ENCODE data around the gene PRAC2. TPM values are rescaled to one million over a fixed set of nuclear protein-coding genes. Genes with fewer than 3 reads are reported as not detected.

The PRAC2 gene
- 1 to 10 TPM; 2.6 to 3.2 TPM for total RNA-seq
- 0.86 TPM for polyA plus RNA-seq (ENCODE audit: insufficient read depth, low read depth, low replicate concordance)
- long read RNA-seq, donor 1, result 0 reads
- long read RNA-seq, donor 2, result 0 reads

DNA sequence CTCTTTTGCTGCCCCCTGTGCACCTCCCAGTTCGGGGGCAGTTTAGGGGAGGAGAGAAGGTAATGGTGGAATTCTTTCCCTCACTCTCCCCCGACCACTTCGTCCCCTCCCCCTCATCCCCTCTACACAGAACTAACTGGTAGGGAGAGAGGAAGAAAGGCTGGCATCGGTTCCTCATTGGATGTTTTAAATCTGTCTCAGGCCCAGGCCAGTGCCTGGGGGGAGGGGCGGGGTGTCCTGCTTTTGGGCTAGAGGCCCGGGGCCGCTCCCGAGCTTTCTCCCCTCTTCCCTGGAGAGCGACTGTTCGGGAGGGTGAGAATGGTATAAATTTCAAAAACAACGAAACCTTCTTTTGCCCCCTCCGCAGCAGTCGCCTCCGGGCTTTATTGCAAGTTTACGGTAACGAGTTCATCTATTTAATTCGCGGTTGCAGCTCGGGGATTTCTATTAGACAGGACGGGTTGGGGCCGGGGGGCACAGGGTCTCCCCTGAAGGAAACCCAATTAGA, at the start of gene PRAC2:
Gene PRAC2 (plus strand): TSS at position 271 of the 508 bp plus-strand sequence. CDS start 1,226 bp downstream, outside the sequence.
- Histone ChIP-seq H3K27ac (no peak within 1 kb of the TSS), H3K27me3 (peaks cover 3% of the 10 kb centered on the region), H3K4me3 (peak within 1 kb of the TSS in 1 of 2 donors; percentile 26), H3K4me1 (peaks cover 17% of the 10 kb centered on the region), H3K9me3 (no peaks in the 10 kb centered on the region), H3K36me3 (ENCODE audit: low read depth, missing control alignments) (no peaks in the 10 kb centered on the region)
- intact Hi-C loops (cut with DNase I; ENCODE audit: low total_unique reads), result loop anchor here (10.0 kb wide), 1 partner anchor 72 kb away; no protein-coding TSS in a partner anchor
- no peak for DNase-seq
- TF ChIP-seq CTCF (IDR thresholded peaks at IDR 0.05), result no peak
- TF ChIP-seq POLR2A (IDR thresholded peaks at IDR 0.05), result no peak
- WGBS, 2 donors, result 6 to 8% methylated on average over 21 of the region's 21 CpGs

GRCh38 chr17:48676963-48677558, 45.9 kb upstream of the PRAC2 start:
- H3K4me3 ChIP-seq, result no peak overlapping the region
- no peaks in the 10 kb centered on the region for H3K27me3 ChIP-seq
- intact Hi-C loops (cut with DNase I; ENCODE audit: low total_unique reads), result no loop called here
- no peak overlapping the region for H3K27ac ChIP-seq
- no peaks in the 10 kb centered on the region for H3K36me3 ChIP-seq (ENCODE audit: low read depth, missing control alignments)
- no peaks in the 10 kb centered on the region for H3K4me1 ChIP-seq
- 80 to 88% methylated on average over 6 of the region's 6 CpGs for WGBS, 2 donors
- H3K9me3 ChIP-seq, result no peaks in the 10 kb centered on the region
- DNase-seq, result no peak
- TF ChIP-seq CTCF (IDR thresholded peaks at IDR 0.05), result no peak
- TF ChIP-seq POLR2A (IDR thresholded peaks at IDR 0.05), result no peak

DNA sequence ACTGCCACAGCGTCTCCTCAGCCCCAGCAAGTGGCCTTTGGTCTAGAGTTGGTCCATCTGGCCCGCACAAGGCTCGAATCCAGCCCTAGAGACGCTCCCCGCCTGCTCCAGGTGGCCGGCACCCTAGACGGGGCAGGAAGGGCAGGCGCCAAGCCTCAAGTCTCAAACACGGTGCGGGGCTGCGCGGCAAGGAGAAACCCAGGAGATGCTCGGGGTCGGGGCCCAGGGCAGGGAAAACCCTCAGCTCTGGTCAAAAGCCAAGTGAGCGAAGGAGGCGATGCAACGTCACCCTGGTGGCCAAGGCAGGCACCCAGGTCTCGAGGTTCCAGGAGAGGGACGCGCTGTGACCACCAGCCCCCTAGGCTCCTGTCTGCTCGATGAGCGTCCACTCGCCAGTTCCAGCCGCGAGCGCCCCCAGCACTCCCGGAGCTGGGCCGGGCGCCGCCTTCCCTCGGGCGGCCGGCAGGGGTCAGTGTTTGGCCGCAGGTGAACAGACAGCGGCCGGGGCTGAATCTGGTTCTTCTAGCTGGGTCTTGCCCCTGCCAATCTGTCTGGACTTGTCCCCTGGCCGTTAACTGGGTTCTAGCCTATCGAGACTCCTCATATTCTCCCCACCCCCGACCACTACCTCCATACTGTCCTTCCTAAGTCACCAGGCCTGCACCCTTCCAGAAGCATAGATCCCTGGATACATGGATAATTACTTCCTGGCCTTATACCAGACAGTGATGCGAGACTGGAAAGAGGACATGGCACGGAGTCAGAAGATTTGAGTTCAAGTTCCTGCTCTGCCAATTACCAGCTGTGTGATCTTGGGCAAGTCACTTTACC, 44.6 kb upstream of the PRAC2 start:
- H3K4me1 ChIP-seq, result no peaks in the 10 kb centered on the region
- no peaks in the 10 kb centered on the region for H3K27me3 ChIP-seq
- H3K9me3 ChIP-seq, result no peaks in the 10 kb centered on the region
- WGBS, 2 donors, result 6 to 21% methylated on average over 5 to 41 of the region's 41 CpGs
- H3K4me3 ChIP-seq, result peak overlapping the region in 1 of 2 donors; percentile 43
- TF ChIP-seq POLR2A (IDR thresholded peaks at IDR 0.05), result no peak
- TF ChIP-seq CTCF (IDR thresholded peaks at IDR 0.05), result peak; percentile 69 to 90 (median 81)
- H3K27ac ChIP-seq, result no peak overlapping the region
- intact Hi-C loops (cut with DNase I; ENCODE audit: low total_unique reads), result no loop called here
- peak; percentile 75 for DNase-seq
- no peaks in the 10 kb centered on the region for H3K36me3 ChIP-seq (ENCODE audit: low read depth, missing control alignments)

GRCh38 chr17:48679385-48680096, 43.4 kb upstream of the PRAC2 start:
- no peak overlapping the region for H3K27ac ChIP-seq
- H3K4me3 ChIP-seq, result no peak overlapping the region
- no peaks in the 10 kb centered on the region for H3K36me3 ChIP-seq (ENCODE audit: low read depth, missing control alignments)
- DNase-seq, result no peak
- no peak for TF ChIP-seq POLR2A (IDR thresholded peaks at IDR 0.05)
- TF ChIP-seq CTCF (IDR thresholded peaks at IDR 0.05), result no peak
- no peaks in the 10 kb centered on the region for H3K4me1 ChIP-seq
- intact Hi-C loops (cut with DNase I; ENCODE audit: low total_unique reads), result no loop called here
- WGBS, 2 donors, result 90 to 93% methylated on average over 5 of the region's 5 CpGs
- H3K9me3 ChIP-seq, result no peaks in the 10 kb centered on the region
- H3K27me3 ChIP-seq, result no peaks in the 10 kb centered on the region
